ENCODE results near the gene MOSMO. TPM values are rescaled to one million over a fixed set of nuclear protein-coding genes. Genes with fewer than 3 reads are reported as not detected.
"Not testable (repeated sequence)": the region's sequence is repeated elsewhere in the genome, so short reads cannot be mapped to it uniquely, and the experiment has no call there.

MOSMO gene
- polyA plus RNA-seq, 1 experiment: 7.3 TPM

DNA sequence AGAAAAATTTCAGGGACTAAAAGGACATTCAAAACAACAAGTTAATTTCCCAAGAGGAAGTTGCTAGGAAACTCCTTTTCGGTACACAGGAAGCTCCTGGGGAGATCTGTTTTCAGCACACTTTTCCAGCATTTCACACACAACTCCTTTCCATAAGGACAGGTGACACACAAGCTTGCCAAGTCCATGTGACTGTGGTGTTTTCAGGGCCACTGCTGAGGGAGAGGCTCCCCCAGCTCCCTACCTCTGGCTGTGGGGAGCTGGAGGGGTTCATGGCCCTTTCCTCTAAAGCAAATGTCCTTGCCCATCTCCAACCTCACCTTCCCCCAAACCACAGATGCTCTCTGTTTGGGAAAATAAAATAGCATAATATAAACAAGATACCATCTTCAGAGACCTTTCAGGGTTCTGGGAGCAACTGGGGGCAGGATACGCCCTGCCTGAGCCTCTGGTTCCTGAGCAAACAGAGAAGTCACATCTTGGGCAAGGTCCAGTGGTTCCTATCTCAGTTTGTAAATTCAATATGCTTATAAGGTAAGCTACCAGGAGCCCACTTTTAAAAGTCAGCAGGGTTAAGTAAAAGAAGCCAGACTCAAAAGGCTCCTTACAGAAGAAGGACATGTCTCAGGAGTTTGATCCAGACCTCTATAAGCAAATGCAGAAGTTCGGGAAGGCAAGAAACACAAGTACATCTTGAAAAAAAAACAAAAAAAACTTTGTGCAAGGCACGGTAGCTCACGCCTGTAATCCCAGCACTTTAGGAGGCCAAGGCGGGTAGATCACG, 10.0 kb upstream of the MOSMO start:
- H3K4me3 ChIP-seq (ENCODE audit: low read depth, low read length): no peak overlapping the region
- TF ChIP-seq CTCF (IDR thresholded peaks at IDR 0.05; ENCODE audit: insufficient read depth, low read depth, low read length): no peak
- H3K27me3 ChIP-seq (ENCODE audit: control insufficient read depth, insufficient read depth, low read length): no peaks in the 10 kb centered on the region
- DNase-seq (ENCODE audit: low read depth): no peak
- ChIA-PET POLR2A (interaction anchor here (1.1 kb wide), 1 partner anchor 10 kb away, joined by 5 read pairs; the partner anchor contains the start of gene MOSMO), CTCF (interaction anchor here (0.6 to 5.8 kb wide), 7 partner anchors 8 to 191 kb away, joined by 3 to 90 read pairs (median 5); partner anchors contain the start of gene UQCRC2)
- no peaks in the 10 kb centered on the region for H3K36me3 ChIP-seq (ENCODE audit: control insufficient read depth, insufficient read depth, low read length)

DNA sequence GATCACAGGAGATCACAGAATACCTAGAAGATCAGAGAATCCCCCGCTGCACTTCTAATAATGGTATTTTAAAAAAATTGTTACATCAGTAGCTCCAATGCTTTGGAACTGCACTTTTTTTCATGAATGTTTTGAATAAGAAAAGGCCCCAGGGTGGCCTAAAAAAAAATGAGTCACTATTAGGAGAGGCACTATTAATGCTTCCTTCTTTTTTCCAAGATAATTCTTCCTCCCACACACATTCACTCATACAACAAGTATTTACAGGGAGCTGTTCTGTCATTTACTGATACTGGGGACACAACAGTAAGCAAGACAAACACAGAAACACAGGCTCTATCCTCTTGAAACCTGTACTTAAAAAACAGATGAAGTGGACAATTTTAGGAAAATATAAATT, 6.3 kb upstream of the MOSMO start:
- TF ChIP-seq CTCF (IDR thresholded peaks at IDR 0.05; ENCODE audit: insufficient read depth, low read depth, low read length): no peak
- DNase-seq (ENCODE audit: low read depth): peak; percentile 72
- H3K36me3 ChIP-seq (ENCODE audit: control insufficient read depth, insufficient read depth, low read length): no peaks in the 10 kb centered on the region
- CTCF ChIA-PET: interaction anchor here (0.6 to 5.8 kb wide), 39 partner anchors 9 to 299 kb away, joined by 3 to 86 read pairs (median 4); partner anchors contain the start of genes UQCRC2 and VWA3A
- no peaks in the 10 kb centered on the region for H3K27me3 ChIP-seq (ENCODE audit: control insufficient read depth, insufficient read depth, low read length)
- H3K4me3 ChIP-seq (ENCODE audit: low read depth, low read length): no peak overlapping the region
- POLR2A ChIA-PET: no interaction called here

GRCh38 chr16:22002047-22002446, 5.9 kb upstream of the MOSMO start:
- POLR2A ChIA-PET: interaction anchor here (0.6 kb wide), 2 partner anchors 54 to 83 kb away, joined by 3 to 4 read pairs; no protein-coding TSS in a partner anchor
- CTCF ChIA-PET: interaction anchor here (0.6 to 5.8 kb wide), 39 partner anchors 9 to 298 kb away, joined by 3 to 86 read pairs (median 4); partner anchors contain the start of genes UQCRC2 and VWA3A
- not testable (repeated sequence) for DNase-seq (ENCODE audit: low read depth); H3K4me3 ChIP-seq (ENCODE audit: low read depth, low read length); H3K36me3 ChIP-seq (ENCODE audit: control insufficient read depth, insufficient read depth, low read length); H3K27me3 ChIP-seq (ENCODE audit: control insufficient read depth, insufficient read depth, low read length)

DNA sequence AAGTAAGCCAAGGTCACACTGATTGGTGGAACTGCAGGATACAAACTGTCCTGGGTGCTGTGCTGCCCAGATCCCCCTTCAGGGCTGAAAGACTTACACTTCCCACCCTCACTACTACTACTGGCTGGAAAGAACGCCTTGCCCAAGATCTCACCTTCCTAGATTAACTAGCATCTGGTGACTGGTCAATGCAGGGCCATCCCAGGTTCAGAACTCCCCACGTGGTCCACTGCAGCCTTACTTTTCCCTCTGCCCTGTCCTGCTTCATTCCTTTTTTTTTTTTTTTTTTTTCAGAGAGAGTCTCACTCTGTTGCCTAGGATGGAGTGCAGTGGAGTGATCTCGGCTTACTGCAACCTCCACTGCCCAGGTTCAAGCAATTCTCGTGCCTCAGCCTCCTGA, 4.7 kb upstream of the MOSMO start:
- POLR2A ChIA-PET: no interaction called here
- DNase-seq (ENCODE audit: low read depth): no peak
- TF ChIP-seq CTCF (IDR thresholded peaks at IDR 0.05; ENCODE audit: insufficient read depth, low read depth, low read length): no peak
- CTCF ChIA-PET: interaction anchor here (2.0 to 4.6 kb wide), 4 partner anchors 75 to 186 kb away, joined by 10 to 86 read pairs (median 19); no protein-coding TSS in a partner anchor
- Histone ChIP-seq H3K36me3 (ENCODE audit: control insufficient read depth, insufficient read depth, low read length) (no peaks in the 10 kb centered on the region), H3K4me3 (ENCODE audit: low read depth, low read length) (no peak overlapping the region), H3K27me3 (ENCODE audit: control insufficient read depth, insufficient read depth, low read length) (no peaks in the 10 kb centered on the region)

GRCh38 chr16:22004341-22004740, 3.6 kb upstream of the MOSMO start:
- POLR2A ChIA-PET: no interaction called here

More at GRCh38 chr16:22004341-22004740, 3.6 kb upstream of the MOSMO start:
- H3K36me3 ChIP-seq (ENCODE audit: control insufficient read depth, insufficient read depth, low read length): no peaks in the 10 kb centered on the region
- no peak for TF ChIP-seq CTCF (IDR thresholded peaks at IDR 0.05; ENCODE audit: insufficient read depth, low read depth, low read length)
- no peak overlapping the region for H3K4me3 ChIP-seq (ENCODE audit: low read depth, low read length)
- CTCF ChIA-PET: interaction anchor here (0.9 to 4.6 kb wide), 6 partner anchors 74 to 296 kb away, joined by 3 to 86 read pairs (median 9); partner anchors contain the start of gene VWA3A
- DNase-seq (ENCODE audit: low read depth): no peak
- H3K27me3 ChIP-seq (ENCODE audit: control insufficient read depth, insufficient read depth, low read length): no peaks in the 10 kb centered on the region

Data from BJ (cell line).